ENCODE data around the gene C9orf43. TPM values are rescaled to one million over a fixed set of nuclear protein-coding genes. Genes with fewer than 3 reads are reported as not detected.
"Not testable (repeated sequence)": the region's sequence is repeated elsewhere in the genome, so short reads cannot be mapped to it uniquely, and the experiment has no call there.

The C9orf43 gene, protein sequence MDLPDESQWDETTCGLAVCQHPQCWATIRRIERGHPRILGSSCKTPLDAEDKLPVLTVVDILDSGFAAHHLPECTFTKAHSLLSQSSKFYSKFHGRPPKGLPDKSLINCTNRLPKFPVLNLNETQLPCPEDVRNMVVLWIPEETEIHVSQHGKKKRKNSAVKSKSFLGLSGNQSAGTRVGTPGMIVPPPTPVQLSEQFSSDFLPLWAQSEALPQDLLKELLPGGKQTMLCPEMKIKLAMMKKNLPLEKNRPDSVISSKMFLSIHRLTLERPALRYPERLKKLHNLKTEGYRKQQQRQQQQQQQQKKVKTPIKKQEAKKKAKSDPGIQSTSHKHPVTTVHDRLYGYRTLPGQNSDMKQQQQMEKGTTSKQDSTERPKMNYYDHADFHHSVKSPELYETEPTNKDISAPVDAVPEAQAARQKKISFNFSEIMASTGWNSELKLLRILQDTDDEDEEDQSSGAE
- total RNA-seq = 0.52 TPM

- Histone ChIP-seq H3K27me3 (ENCODE audit: control insufficient read depth in 3 of 3, insufficient read depth in 3 of 3, low read length in 3 of 3) (no peaks in the 10 kb centered on the region), H3K4me1 (ENCODE audit: control insufficient read depth in 3 of 3, insufficient read depth in 3 of 3, low read length in 3 of 3) (peaks cover 8 to 28% (median 20%) of the 10 kb centered on the region in 3 donors), H3K9me3 (ENCODE audit: control insufficient read depth in 3 of 3, low read length in 3 of 3) (no peaks in the 10 kb centered on the region), H3K36me3 (ENCODE audit: control insufficient read depth in 3 of 3, insufficient read depth in 3 of 3, low read length in 3 of 3) (peaks cover 9 to 21% (median 21%) of the 10 kb centered on the region in 3 donors), H3K27ac (ENCODE audit: low read depth, low read length) (peak within 1 kb of the TSS; percentile 91), H3K9ac (ENCODE audit: low read depth in 1 of 3, low read length in 3 of 3) (peak within 1 kb of the TSS; percentile 95 to 98 (median 96)), H3K4me3 (ENCODE audit: low read length in 3 of 3) (peak within 1 kb of the TSS; percentile 97 to 98 (median 98))
Observed at GRCh38 chr9:113410207-113410864, at the start of gene C9orf43, which contains the start of gene POLE3. Gene C9orf43 (plus strand): TSS chr9:113410747. CDS start chr9:113413494, 2,747 bp downstream. Gene POLE3 (minus strand): TSS chr9:113410675. CDS start chr9:113410293, 382 bp downstream.

GRCh38 chr9:113361304-113362018 is 49.1 kb upstream of the C9orf43 start:
- Histone ChIP-seq H3K36me3 (ENCODE audit: control insufficient read depth in 3 of 3, insufficient read depth in 3 of 3, low read length in 3 of 3) (no peaks in the 10 kb centered on the region), H3K4me3 (ENCODE audit: low read length in 3 of 3) (no peak overlapping the region), H3K9me3 (ENCODE audit: control insufficient read depth in 3 of 3, low read length in 3 of 3) (no peaks in the 10 kb centered on the region), H3K9ac (ENCODE audit: low read depth in 1 of 3, low read length in 3 of 3) (no peak overlapping the region), H3K4me1 (ENCODE audit: control insufficient read depth in 3 of 3, insufficient read depth in 3 of 3, low read length in 3 of 3) (no peaks in the 10 kb centered on the region), H3K27me3 (ENCODE audit: control insufficient read depth in 3 of 3, insufficient read depth in 3 of 3, low read length in 3 of 3) (no peaks in the 10 kb centered on the region), H3K27ac (ENCODE audit: low read depth, low read length) (no peak overlapping the region)

GRCh38 chr9:113363336-113363735 is 47.2 kb upstream of the C9orf43 start:
- Histone ChIP-seq H3K27me3 (ENCODE audit: control insufficient read depth in 3 of 3, insufficient read depth in 3 of 3, low read length in 3 of 3) (no peaks in the 10 kb centered on the region), H3K4me1 (ENCODE audit: control insufficient read depth in 3 of 3, insufficient read depth in 3 of 3, low read length in 3 of 3) (no peaks in the 10 kb centered on the region), H3K36me3 (ENCODE audit: control insufficient read depth in 3 of 3, insufficient read depth in 3 of 3, low read length in 3 of 3) (no peaks in the 10 kb centered on the region), H3K9ac (ENCODE audit: low read depth in 1 of 3, low read length in 3 of 3) (no peak overlapping the region), H3K27ac (ENCODE audit: low read depth, low read length) (no peak overlapping the region), H3K9me3 (ENCODE audit: control insufficient read depth in 3 of 3, low read length in 3 of 3) (no peaks in the 10 kb centered on the region), H3K4me3 (ENCODE audit: low read length in 3 of 3) (no peak overlapping the region)

- no peak overlapping the region for H3K27ac ChIP-seq (ENCODE audit: low read depth, low read length)
- H3K4me1 ChIP-seq (ENCODE audit: control insufficient read depth in 3 of 3, insufficient read depth in 3 of 3, low read length in 3 of 3) = peaks cover 0 to 6% (median 5%) of the 10 kb centered on the region in 3 donors
- H3K4me3 ChIP-seq (ENCODE audit: low read length in 3 of 3) = no peak overlapping the region
- H3K36me3 ChIP-seq (ENCODE audit: control insufficient read depth in 3 of 3, insufficient read depth in 3 of 3, low read length in 3 of 3) = no peaks in the 10 kb centered on the region
- no peaks in the 10 kb centered on the region for H3K9me3 ChIP-seq (ENCODE audit: control insufficient read depth in 3 of 3, low read length in 3 of 3)
- H3K27me3 ChIP-seq (ENCODE audit: control insufficient read depth in 3 of 3, insufficient read depth in 3 of 3, low read length in 3 of 3) = no peaks in the 10 kb centered on the region
- no peak overlapping the region for H3K9ac ChIP-seq (ENCODE audit: low read depth in 1 of 3, low read length in 3 of 3)
Observed at GRCh38 chr9:113364951-113365350, 45.6 kb upstream of the C9orf43 start.

GRCh38 chr9:113365652-113366051 is 44.9 kb upstream of the C9orf43 start:
- not testable (repeated sequence) for H3K36me3 ChIP-seq (ENCODE audit: control insufficient read depth in 3 of 3, insufficient read depth in 3 of 3, low read length in 3 of 3); H3K4me1 ChIP-seq (ENCODE audit: control insufficient read depth in 3 of 3, insufficient read depth in 3 of 3, low read length in 3 of 3); H3K4me3 ChIP-seq (ENCODE audit: low read length in 3 of 3); H3K27me3 ChIP-seq (ENCODE audit: control insufficient read depth in 3 of 3, insufficient read depth in 3 of 3, low read length in 3 of 3); H3K9me3 ChIP-seq (ENCODE audit: control insufficient read depth in 3 of 3, low read length in 3 of 3); H3K27ac ChIP-seq (ENCODE audit: low read depth, low read length); H3K9ac ChIP-seq (ENCODE audit: low read depth in 1 of 3, low read length in 3 of 3)

DNA sequence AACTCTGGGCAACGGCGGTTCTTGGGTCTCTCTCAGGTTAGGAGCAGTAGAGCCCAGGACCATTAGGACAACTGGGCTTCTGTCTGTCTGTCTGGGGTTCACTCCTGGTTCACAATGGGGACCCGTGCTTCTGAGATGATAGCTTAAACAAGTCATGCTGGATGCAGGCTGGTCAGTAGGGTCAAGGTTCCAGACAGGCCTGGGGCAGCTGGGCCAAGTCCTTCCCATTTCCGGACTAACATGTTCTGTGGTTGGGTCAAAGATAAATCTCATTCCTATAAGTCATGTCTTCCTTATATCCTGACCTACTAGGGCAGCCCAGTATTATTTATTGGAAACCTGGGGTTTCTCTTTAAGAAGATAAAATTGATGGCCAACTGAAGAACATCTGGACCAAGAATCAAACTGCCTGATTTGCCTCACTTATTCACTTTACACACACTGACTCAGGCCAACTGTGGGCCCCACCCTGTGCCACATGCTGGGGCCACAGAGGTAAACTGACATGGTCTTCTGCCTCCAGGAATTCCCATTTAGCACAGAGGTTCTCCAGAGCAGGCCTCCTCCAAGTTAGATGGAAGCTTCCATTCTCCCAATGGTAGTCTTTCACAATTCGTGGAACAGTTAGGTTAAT is 42.1 kb upstream of the C9orf43 start:
- Histone ChIP-seq H3K36me3 (ENCODE audit: control insufficient read depth in 3 of 3, insufficient read depth in 3 of 3, low read length in 3 of 3) (peaks cover 0 to 9% (median 2%) of the 10 kb centered on the region in 3 donors), H3K9ac (ENCODE audit: low read depth in 1 of 3, low read length in 3 of 3) (no peak overlapping the region)

DNA sequence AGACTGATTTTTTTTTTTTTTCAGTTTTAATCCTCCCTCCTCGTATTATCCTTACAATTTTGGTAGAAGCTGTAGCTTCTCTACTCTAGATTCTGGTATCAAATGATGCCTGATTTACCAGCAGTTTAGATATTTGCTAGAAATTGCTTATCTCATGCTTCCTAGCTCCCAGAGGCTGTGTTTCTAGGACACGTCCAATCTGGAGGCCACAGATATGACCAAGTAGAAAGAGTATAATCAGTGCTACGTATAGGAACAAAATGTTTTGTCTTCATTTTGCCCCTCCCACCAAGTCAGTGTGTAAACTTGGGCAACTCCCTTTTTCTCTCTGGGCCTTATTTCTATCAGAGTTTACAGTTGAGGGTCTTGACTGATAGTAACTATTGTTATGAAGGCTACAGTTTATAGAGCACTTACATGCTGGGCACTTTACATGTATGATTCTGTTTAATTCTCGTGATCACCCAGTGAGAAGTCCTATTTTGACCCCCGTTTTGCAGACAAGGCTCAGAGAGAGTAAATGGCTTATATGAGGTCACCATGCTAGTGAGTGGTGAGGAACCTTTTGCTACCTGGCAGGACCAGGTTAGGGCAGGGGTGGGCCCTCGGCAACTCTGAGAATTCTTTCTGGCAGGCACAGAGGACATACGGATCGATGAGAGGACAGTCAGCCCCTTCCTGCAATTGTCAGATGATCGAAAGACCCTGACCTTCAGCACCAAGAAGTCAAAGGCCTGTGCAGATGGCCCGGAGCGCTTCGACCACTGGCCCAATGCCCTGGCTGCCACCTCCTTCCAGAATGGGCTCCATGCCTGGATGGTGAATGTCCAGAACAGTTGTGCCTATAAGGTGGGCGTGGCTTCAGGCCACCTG is 41.3 kb upstream of the C9orf43 start:
- Histone ChIP-seq H3K27me3 (ENCODE audit: control insufficient read depth in 3 of 3, insufficient read depth in 3 of 3, low read length in 3 of 3) (no peaks in the 10 kb centered on the region), H3K27ac (ENCODE audit: low read depth, low read length) (no peak overlapping the region), H3K36me3 (ENCODE audit: control insufficient read depth in 3 of 3, insufficient read depth in 3 of 3, low read length in 3 of 3) (peaks cover 0 to 17% (median 9%) of the 10 kb centered on the region in 3 donors)

More for the DNA sequence above, 42.1 kb upstream of the C9orf43 start:
- H3K27ac ChIP-seq (ENCODE audit: low read depth, low read length) = no peak overlapping the region
- H3K4me1 ChIP-seq (ENCODE audit: control insufficient read depth in 3 of 3, insufficient read depth in 3 of 3, low read length in 3 of 3) = peaks cover 0 to 8% (median 7%) of the 10 kb centered on the region in 3 donors
- H3K27me3 ChIP-seq (ENCODE audit: control insufficient read depth in 3 of 3, insufficient read depth in 3 of 3, low read length in 3 of 3) = no peaks in the 10 kb centered on the region
- no peaks in the 10 kb centered on the region for H3K9me3 ChIP-seq (ENCODE audit: control insufficient read depth in 3 of 3, low read length in 3 of 3)
- no peak overlapping the region for H3K4me3 ChIP-seq (ENCODE audit: low read length in 3 of 3)

GRCh38 chr9:113369855-113370140 is 40.7 kb upstream of the C9orf43 start:
- H3K9ac ChIP-seq (ENCODE audit: low read depth in 1 of 3, low read length in 3 of 3) = no peak overlapping the region
- no peak overlapping the region for H3K27ac ChIP-seq (ENCODE audit: low read depth, low read length)
- no peaks in the 10 kb centered on the region for H3K9me3 ChIP-seq (ENCODE audit: control insufficient read depth in 3 of 3, low read length in 3 of 3)
- peaks cover 0 to 20% (median 12%) of the 10 kb centered on the region in 3 donors for H3K36me3 ChIP-seq (ENCODE audit: control insufficient read depth in 3 of 3, insufficient read depth in 3 of 3, low read length in 3 of 3)
- peak overlapping the region in 1 of 3 donors; percentile 23 for H3K4me3 ChIP-seq (ENCODE audit: low read length in 3 of 3)
- H3K4me1 ChIP-seq (ENCODE audit: control insufficient read depth in 3 of 3, insufficient read depth in 3 of 3, low read length in 3 of 3) = peaks cover 0 to 8% (median 7%) of the 10 kb centered on the region in 3 donors
- H3K27me3 ChIP-seq (ENCODE audit: control insufficient read depth in 3 of 3, insufficient read depth in 3 of 3, low read length in 3 of 3) = no peaks in the 10 kb centered on the region

More for the DNA sequence above, 41.3 kb upstream of the C9orf43 start:
- peak overlapping the region in 1 of 3 donors; percentile 23 for H3K4me3 ChIP-seq (ENCODE audit: low read length in 3 of 3)
- H3K9me3 ChIP-seq (ENCODE audit: control insufficient read depth in 3 of 3, low read length in 3 of 3) = no peaks in the 10 kb centered on the region
- no peak overlapping the region for H3K9ac ChIP-seq (ENCODE audit: low read depth in 1 of 3, low read length in 3 of 3)
- peaks cover 0 to 8% (median 7%) of the 10 kb centered on the region in 3 donors for H3K4me1 ChIP-seq (ENCODE audit: control insufficient read depth in 3 of 3, insufficient read depth in 3 of 3, low read length in 3 of 3)

Data from skeletal muscle tissue (tissue), 4 donors.